GM19238 (cell line): ENCODE data around the gene IGLON5.

ENCODE experiments used
- DNase-seq: peaks from one replicate; pipeline ENCODE4 v3.0.0; 2011; ENCODE audit warnings: low spot score; ENCODE audit not compliant: insufficient read length

Gene IGLON5

DNA sequence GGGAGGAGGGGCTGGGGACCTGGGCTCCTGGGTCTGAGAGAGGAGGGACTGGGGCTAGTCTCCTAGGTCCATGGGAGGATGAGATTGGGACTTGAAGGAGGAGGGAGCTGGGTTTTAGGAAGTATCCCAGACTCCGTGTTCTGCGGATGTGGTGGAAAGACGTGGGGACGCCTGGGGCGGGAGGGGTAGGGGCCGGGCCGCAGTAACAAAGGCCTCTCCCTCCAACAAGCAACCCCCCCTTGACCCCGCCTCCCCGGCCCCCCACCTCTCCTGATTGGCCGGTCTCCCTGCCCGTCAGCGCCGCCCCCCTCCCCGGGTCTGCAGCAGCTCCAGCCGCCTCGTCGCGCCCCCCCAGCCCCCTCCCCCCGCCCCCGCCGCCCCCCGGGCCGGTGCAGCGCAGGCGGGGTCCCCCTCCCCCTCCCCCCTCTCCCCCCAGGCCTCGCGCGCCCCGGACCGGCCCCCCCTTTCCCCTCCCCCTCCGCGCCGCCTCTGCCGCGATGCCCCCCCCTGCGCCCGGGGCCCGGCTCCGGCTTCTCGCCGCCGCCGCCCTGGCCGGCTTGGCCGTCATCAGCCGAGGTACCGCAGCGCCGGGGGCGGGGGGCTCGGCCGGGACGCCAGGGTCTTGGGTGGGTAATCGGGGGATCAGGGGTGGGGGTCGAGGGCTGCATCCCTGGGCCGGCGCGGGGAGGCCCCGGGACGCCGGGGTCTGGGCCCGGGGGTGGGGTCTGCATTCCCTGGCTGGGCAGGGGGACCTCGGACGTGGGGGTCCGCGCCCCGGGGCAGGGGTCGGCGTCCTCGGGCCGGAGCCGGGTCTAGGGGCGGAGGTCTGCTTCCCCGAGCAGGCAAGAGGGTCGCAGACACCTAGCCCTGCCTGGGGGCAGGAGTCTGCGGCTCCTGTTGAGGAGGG is at the start of gene IGLON5:
Gene IGLON5 (plus strand): TSS at position 294 of the 907 bp plus-strand sequence. CDS start 204 bp downstream, at position 498.
- no peak for DNase-seq

DNA sequence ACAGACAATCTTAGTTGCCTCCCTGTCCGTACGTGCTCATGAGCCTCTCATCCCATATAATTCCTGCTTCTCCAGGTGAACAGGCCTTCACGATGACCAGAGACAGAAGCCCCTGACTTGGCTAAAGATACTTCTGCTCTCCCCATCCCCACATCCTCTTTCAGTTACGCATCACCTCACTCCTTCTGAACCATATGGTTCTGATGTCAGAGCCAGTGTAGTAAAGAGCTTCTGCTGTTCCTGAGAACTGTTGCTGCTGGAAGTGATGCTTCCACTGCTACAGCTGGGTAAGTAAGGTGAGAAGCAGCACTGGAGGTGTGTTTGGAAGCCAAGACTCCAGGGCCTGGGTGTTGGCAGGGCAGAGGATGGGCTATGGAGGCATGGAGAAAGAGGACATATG is 47.6 kb upstream of the IGLON5 start:
- no peak for DNase-seq

DNA sequence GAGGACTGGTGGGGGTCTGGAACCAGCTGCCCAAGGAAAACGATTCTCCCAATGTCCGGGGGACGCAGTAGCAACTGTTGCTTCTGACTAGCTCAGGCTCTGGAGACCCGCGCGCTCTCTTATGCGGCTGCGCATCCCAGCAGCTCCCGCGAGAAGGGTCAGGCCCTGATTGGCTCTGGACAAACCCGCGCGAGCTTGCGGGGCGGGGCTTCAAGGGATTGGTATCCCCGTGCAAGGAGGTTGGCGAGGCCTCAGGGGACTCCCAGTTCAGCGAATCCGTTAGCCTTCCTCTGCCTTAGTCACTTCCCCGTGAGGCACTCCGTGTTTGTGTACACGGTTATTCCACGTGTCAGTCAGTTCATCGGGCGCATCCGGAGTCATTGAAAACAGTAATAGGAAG is 40.4 kb upstream of the IGLON5 start:
- no peak for DNase-seq

DNA sequence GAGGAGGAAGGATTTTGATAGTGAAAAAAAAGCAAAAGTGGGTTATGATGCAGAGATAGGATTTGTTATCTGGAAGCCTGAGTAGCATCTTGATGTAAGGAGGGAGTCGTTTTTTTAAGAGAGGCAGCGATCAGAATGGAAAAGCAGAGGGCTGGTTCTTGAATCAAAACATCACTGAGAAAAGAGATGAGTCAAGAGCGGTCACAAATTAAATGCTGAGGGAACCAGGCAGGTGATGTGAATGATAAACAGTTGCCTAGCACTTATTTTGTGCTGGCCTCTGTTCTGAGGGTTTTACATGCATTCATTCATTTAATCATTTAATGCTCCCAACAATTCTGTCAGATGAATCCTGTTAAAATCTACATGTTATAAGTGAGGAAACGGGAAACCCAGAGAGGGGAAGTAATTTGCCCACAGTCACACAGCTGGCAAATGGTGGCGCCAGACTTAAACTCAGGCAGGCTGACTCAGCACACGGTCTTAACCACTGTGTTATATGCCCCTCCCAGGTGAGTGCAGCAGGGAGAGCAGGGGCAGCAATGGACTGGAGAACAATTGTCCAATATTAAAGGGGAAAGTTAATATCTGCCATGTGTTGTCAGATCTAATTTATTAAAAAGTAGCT is 39.1 kb upstream of the IGLON5 start:
- no peak for DNase-seq

DNA sequence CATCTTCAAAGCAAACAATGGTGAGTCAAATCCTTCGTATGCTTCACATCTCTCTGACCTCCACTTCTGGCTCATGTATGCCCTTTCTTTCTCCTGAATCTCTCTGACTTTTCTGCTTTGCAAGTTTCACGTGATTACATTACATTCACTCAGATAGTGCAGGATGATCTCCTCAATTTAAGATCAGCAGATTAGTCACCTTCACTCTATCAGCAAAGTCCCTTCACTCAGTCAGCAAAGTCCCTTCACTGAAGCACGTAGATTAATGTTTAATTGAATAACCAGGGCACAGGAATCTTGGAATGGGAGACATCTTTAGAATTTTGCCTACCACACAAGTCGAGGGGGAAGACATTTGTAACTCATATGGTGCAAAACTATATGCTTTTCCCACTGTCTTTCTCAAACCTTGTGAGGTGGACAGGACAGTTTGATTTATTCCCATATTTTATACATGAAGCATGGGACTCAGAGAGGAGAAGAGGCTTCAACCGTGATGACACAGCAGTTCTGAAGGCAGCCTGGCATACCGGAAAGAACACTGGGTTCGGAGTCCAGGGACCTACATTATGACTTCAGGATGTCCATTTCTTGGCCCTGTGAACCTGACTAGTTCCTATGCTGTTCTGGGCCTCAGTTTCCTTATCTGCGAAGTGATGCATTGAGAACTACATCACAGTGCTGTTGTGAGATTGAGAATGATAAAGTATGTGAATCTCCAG is 37.2 kb upstream of the IGLON5 start:
- no peak for DNase-seq

DNA sequence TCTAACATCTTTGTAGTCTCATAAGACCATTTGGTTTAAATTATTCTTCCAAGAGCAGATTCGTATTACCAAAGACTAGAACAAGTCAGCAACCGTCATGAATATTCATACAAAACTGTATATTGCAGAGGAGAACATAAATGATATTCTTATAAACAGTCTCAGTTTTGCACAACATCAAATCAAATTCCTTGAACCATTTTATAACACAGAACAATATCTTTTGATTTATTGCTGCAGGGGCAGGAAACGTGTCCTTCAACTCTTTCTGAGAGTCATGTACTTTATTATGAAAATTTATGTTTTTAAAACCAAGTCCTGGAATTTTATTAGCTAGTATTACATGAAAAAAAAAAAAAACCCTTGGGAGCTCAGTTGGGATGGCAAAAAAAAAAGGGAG is 34.3 kb upstream of the IGLON5 start:
- no peak for DNase-seq

DNA sequence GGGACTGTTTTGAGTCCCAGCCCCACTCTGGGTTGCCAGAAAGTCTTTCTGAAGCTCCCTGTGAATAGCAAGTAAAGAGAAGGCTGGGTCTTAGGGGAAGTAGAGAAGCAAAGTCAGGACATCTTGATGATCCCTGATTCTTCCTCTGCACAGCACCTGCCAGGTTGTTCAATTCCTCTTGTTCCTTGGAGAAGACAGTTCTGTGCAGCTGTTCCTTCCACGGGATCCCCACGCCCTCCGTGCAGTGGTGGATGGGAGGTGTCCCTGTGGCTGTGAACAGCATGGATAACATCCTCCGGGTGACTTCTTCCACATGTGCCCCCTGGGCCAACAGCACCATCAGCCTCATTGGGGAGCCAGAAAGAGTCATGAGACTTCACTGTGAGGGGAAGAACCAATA is 29.1 kb upstream of the IGLON5 start:
- no peak for DNase-seq

DNA sequence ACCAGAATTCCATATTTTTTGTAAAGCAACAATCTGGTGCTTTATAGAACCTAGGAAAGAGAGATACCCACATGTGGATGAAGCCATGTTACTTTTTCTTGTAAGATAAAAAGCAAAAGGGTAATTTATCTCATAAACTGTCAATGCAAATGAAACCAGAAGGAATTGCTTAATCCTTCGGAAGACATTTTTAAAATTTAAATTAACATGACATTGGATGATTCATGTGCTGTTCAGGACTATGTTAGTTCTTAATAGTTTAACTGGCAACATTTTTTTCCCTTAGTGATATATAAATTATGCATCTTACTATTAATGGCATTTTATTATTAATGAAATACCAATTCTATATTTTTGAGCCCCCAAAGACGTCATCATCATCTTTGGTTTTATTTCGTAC is 25.8 kb upstream of the IGLON5 start:
- no peak for DNase-seq

GRCh38 chr19:51289635-51290034 is 21.8 kb upstream of the IGLON5 start:
- DNase-seq: no peak

DNA sequence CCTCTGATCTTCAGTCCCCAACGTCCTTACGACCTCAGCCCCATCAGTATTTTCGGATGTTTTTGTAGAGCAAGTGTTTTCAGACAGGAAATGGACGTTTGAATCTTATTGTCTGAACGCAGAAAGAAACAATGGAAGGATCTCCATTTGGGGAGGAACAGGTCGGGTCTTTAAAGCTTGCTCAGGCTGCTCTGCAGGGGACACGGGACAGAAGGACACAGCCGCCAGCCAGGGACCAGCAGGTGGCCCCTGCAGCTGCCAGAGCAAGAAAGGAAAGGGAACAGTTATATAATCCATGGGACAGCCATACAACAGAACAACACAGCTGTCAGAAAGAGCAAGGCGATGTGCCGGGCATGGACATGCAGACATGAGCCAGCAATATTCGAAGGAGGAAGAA is 18.5 kb upstream of the IGLON5 start:
- DNase-seq: no peak

DNA sequence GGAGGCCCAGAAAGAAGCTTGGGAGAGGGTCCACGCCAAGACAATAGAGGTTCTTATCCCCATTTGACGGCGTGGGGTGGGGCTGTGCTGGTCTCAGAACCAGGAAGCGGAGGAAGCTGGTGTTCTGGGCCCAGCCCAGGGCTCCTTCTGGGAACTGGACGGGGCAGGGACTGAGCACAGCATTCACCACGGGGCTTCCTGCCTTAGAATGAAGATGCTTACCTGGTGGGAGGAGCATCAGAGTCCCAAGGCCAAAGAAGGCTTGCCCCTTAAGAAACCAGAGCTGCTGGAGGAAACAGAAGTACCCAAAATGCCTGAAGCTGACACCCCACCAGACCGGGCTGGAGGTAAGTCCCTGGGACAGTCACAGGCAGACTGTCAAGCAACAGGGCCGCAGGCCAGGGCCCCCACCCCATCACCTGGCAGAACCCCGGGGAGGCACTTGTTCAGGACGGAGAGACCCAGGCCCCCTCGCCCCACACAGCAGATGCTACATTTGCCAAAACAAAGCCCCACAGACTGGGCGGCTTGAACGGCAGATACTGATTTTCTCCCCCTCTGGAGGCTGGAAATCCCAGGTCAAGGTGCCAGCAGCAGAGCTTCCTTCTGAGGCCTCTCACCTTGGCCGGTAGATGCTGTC is 17.8 kb upstream of the IGLON5 start:
- no peak for DNase-seq

- no peak for DNase-seq
These were observed 17.1 kb upstream of the IGLON5 start for GRCh38 chr19:51294211-51294976.

- DNase-seq: no peak
These were observed 16.5 kb upstream of the IGLON5 start for GRCh38 chr19:51294977-51295375.

DNA sequence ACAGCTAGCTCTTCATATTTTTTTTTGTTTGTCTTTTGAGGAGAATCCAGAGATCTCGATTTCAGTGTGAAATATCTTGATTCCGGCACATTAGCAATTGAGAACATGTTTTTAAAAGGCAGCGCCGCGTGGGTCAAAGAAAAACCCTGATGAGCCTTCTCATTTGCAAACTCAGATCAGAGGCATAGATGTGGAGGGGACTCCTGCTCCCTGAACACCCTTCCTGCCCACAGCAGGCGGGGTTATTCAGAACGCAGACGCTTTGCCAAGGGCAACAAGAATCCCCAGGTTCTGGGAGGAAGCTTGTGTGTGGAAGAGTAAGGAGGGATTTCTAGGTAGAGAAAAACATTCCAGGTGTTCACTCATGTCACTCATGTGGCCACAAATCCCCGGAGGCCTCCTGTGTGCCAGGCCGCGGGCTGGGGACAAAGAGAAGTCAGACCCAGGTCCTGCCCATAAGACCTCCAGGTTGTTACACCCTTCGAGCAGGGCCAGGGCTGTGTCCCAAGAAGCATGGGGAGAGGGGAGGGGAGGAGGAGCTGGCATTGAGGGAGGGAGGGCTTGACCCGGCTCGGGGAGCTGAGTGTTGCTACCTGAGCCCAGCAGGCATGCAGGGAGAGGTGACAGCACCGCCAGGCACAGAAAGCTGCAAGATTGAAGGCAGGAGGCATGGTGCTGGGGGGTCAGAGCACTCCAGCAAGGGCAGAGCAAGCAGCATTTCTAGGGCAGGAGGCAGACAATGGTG is 15.9 kb upstream of the IGLON5 start:
- no peak for DNase-seq

DNA sequence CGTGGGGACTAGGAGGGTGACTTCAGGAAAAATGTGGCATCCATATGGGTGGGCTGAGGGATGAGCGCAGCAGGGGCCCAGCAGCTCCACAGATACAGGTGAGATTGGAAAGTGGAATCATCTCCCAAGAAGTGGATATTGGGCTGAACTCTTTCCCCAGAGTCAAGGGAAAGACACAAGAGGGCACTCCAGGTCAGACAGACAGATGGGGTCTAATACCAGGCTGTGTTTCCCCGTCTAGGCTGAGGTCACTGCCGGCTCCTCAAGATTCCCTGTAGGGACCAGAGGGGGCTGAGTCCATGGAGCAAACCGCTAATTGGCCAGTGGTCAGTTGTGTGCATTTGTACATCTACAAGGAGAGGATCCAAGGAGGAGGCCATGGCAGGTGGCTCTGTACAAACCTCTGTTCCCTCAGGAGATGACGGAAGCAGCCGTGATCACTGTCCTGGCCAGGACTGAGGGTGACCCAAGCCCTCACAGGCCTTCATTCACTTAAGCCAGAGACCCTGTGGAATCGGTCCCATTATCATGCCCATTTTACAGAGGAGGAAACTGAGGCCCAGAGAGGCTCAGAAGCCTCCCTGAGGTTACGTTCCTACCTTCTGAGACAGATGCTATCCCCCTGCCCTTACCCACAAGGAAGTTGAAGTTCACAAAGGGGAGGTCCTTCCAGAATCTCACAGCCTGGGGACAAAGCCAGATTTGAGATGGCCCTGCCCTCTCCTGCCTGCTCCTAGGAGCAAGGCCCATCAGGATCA is 14.9 kb upstream of the IGLON5 start:
- no peak for DNase-seq

GRCh38 chr19:51297406-51297805 is 14.0 kb upstream of the IGLON5 start:
- DNase-seq: no peak

- DNase-seq: no peak
These were observed 10.2 kb upstream of the IGLON5 start for GRCh38 chr19:51301266-51301665.

- no peak for DNase-seq
These were observed 6.0 kb upstream of the IGLON5 start for GRCh38 chr19:51305479-51305878.

DNA sequence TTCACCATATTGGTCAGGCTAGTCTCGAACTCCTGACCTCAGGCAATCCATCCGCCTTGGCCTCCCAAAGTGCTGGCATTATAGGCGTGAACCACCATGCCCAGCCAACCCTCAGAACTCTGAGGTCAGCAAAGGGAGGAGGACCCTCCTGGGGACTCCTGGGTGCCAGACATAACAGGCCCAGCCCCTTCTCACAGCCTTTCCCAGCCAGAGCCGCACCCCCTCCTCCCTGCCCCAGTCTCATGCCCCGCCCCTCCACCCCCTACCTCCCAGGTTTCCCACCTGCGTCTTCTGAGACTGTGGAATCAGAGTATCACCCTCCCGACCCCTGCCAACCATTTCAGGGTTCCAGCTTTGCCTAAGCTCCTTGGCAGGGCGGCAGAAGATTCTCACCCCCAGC is 5.2 kb downstream of the IGLON5 start:
- no peak for DNase-seq

GRCh38 chr19:51317376-51317775 is 5.9 kb downstream of the IGLON5 start:
- DNase-seq: no peak
